ENCODE data around the gene REEP3. TPM values are rescaled to one million over a fixed set of nuclear protein-coding genes. Genes with fewer than 3 reads are reported as not detected.

The REEP3 gene
- total RNA-seq, 2 donors from 2014 or later = 44.8 to 56.4 TPM

GRCh38 chr10:63503395-63503794, 17.8 kb upstream of the REEP3 start:
- ATAC-seq = peak; percentile 56
- intact Hi-C loops (cut with DNase I, micrococcal nuclease) = no loop called here
- DNase-seq = no peak

- intact Hi-C loops (cut with DNase I, micrococcal nuclease) = no loop called here
- ATAC-seq (peak; percentile 26), DNase-seq (no peak)
These were observed 16.9 kb upstream of the REEP3 start for GRCh38 chr10:63504145-63504881.

GRCh38 chr10:63505562-63505961, 15.6 kb upstream of the REEP3 start:
- DNase-seq (no peak), ATAC-seq (no peak)
- intact Hi-C loops (cut with DNase I, micrococcal nuclease) = no loop called here

GRCh38 chr10:63506554-63506953, 14.6 kb upstream of the REEP3 start:
- no peak for DNase-seq
- intact Hi-C loops (cut with DNase I, micrococcal nuclease) = no loop called here
- no peak for ATAC-seq

GRCh38 chr10:63515002-63515763, 6.0 kb upstream of the REEP3 start:
- intact Hi-C loops (cut with DNase I, micrococcal nuclease) = no loop called here
- no peak for ATAC-seq

GRCh38 chr10:63516207-63516606, 5.0 kb upstream of the REEP3 start:
- ATAC-seq (no peak), DNase-seq (no peak)
- intact Hi-C loops (cut with DNase I, micrococcal nuclease) = no loop called here

More at GRCh38 chr10:63515002-63515763, 6.0 kb upstream of the REEP3 start:
- DNase-seq = no peak

GRCh38 chr10:63518690-63519288, 2.4 kb upstream of the REEP3 start:
- no peak for ATAC-seq
- intact Hi-C loops (cut with DNase I, micrococcal nuclease) = no loop called here
- DNase-seq = no peak

- peak; percentile 77 for ATAC-seq
- intact Hi-C loops (cut with DNase I, micrococcal nuclease) = no loop called here
- peak; percentile 63 to 70 for DNase-seq
These were observed 445 bp downstream of the REEP3 start for GRCh38 chr10:63521416-63522276.

GRCh38 chr10:63522277-63522687, 1.1 kb downstream of the REEP3 start:
- DNase-seq (no peak), ATAC-seq (peak; percentile 28)
- intact Hi-C loops (cut with DNase I, micrococcal nuclease) = no loop called here

- intact Hi-C loops (cut with DNase I, micrococcal nuclease) = no loop called here
- DNase-seq (no peak), ATAC-seq (peak; percentile 52)
These were observed 1.8 kb downstream of the REEP3 start for GRCh38 chr10:63522995-63523394.

GRCh38 chr10:63525021-63525420, 3.8 kb downstream of the REEP3 start:
- intact Hi-C loops (cut with DNase I, micrococcal nuclease) = no loop called here
- DNase-seq = no peak
- ATAC-seq = no peak

GRCh38 chr10:63527401-63527800, 6.2 kb downstream of the REEP3 start:
- ATAC-seq = no peak
- intact Hi-C loops (cut with DNase I, micrococcal nuclease) = no loop called here

GRCh38 chr10:63528084-63528744, 7.0 kb downstream of the REEP3 start:
- intact Hi-C loops (cut with DNase I, micrococcal nuclease) = no loop called here
- DNase-seq (no peak), ATAC-seq (no peak)

More at GRCh38 chr10:63527401-63527800, 6.2 kb downstream of the REEP3 start:
- DNase-seq = no peak

- intact Hi-C loops (cut with DNase I, micrococcal nuclease) = loop anchor here in 1 of 2 donors (10.0 kb wide), 1 partner anchor 184 kb away; no protein-coding TSS in a partner anchor
- no peak for ATAC-seq
These were observed 9.2 kb downstream of the REEP3 start for GRCh38 chr10:63530409-63530808.

GRCh38 chr10:63534723-63535122, 13.5 kb downstream of the REEP3 start:
- no peak for ATAC-seq
- no peak for DNase-seq
- intact Hi-C loops (cut with DNase I, micrococcal nuclease) = loop anchor here in 1 of 2 donors (10.0 kb wide), 1 partner anchor 180 kb away; no protein-coding TSS in a partner anchor

More at GRCh38 chr10:63530409-63530808, 9.2 kb downstream of the REEP3 start:
- no peak for DNase-seq

GRCh38 chr10:63536698-63537097, 15.5 kb downstream of the REEP3 start:
- DNase-seq (no peak), ATAC-seq (no peak)
- intact Hi-C loops (cut with DNase I, micrococcal nuclease) = loop anchor here in 1 of 2 donors (10.0 kb wide), 1 partner anchor 178 kb away; no protein-coding TSS in a partner anchor

- ATAC-seq = no peak
- intact Hi-C loops (cut with DNase I, micrococcal nuclease) = loop anchor here in 1 of 2 donors (10.0 kb wide), 1 partner anchor 177 kb away; no protein-coding TSS in a partner anchor
- no peak for DNase-seq
These were observed 16.3 kb downstream of the REEP3 start for GRCh38 chr10:63537536-63537935.

- DNase-seq (no peak), ATAC-seq (no peak)
- intact Hi-C loops (cut with DNase I, micrococcal nuclease) = loop anchor here in 1 of 2 donors (10.0 kb wide), 1 partner anchor 175 kb away; no protein-coding TSS in a partner anchor
These were observed 18.2 kb downstream of the REEP3 start for GRCh38 chr10:63539377-63539776.
